Measurements from ENCODE around the gene LRRC4C. TPM values are rescaled to one million over a fixed set of nuclear protein-coding genes. Genes with fewer than 3 reads are reported as not detected.

Gene LRRC4C
- total and polyA plus RNA-seq, 12 donors = 0.15 to 0.93 (median 0.40) TPM

- Histone ChIP-seq H3K4me1 (peaks cover 0 to 3% (median 0%) of the 10 kb centered on the region in 9 donors), H3K9me3 (no peaks in the 10 kb centered on the region), H3K27ac (no peak overlapping the region), H3K36me3 (no peaks in the 10 kb centered on the region), H3K4me3 (no peak overlapping the region), H3K27me3 (no peaks in the 10 kb centered on the region)
- WGBS, 2 donors = 64 to 77% methylated on average over 5 of the region's 5 CpGs
- no peak for TF ChIP-seq CTCF (IDR thresholded peaks at IDR 0.05)
- ATAC-seq (no peak), DNase-seq (no peak)
- intact Hi-C loops (cut with DNase I) = no loop called here
Measured at GRCh38 chr11:41282395-41282794, 177.1 kb downstream of the LRRC4C start.

- TF ChIP-seq CTCF (IDR thresholded peaks at IDR 0.05) = no peak
- H3K36me3 ChIP-seq = no peaks in the 10 kb centered on the region
- no peaks in the 10 kb centered on the region for H3K9me3 ChIP-seq
- WGBS, 2 donors = 20 to 28% methylated on average over 7 of the region's 7 CpGs
- H3K4me1 ChIP-seq = peaks cover 0 to 6% (median 0%) of the 10 kb centered on the region in 9 donors
- no peak for DNase-seq
- ATAC-seq = peak in 6 of 8 donors; percentile 28 to 88 (median 72)
- H3K27me3 ChIP-seq = no peaks in the 10 kb centered on the region
- H3K27ac ChIP-seq = peak overlapping the region in 6 of 10 donors; percentile 23 to 77 (median 58)
- H3K4me3 ChIP-seq = peak overlapping the region in 1 of 10 donors; percentile 36
- intact Hi-C loops (cut with DNase I) = no loop called here
Measured at GRCh38 chr11:41281131-41281742, 178.2 kb downstream of the LRRC4C start.

- intact Hi-C loops (cut with DNase I) = no loop called here
- no peak overlapping the region for H3K4me3 ChIP-seq
- ATAC-seq = no peak
- H3K27ac ChIP-seq = peak overlapping the region in 2 of 10 donors; percentile 40 to 56
- no peaks in the 10 kb centered on the region for H3K27me3 ChIP-seq
- H3K36me3 ChIP-seq = no peaks in the 10 kb centered on the region
- H3K9me3 ChIP-seq = no peaks in the 10 kb centered on the region
- 85 to 90% methylated on average over 8 of the region's 8 CpGs for WGBS, 2 donors
- DNase-seq = no peak
- H3K4me1 ChIP-seq = peaks cover 0 to 16% (median 0%) of the 10 kb centered on the region in 9 donors
- TF ChIP-seq CTCF (IDR thresholded peaks at IDR 0.05) = no peak
Measured at GRCh38 chr11:41274831-41275230, 184.6 kb downstream of the LRRC4C start.

- DNase-seq = no peak
- intact Hi-C loops (cut with DNase I) = no loop called here
- 47 to 58% methylated on average over 3 of the region's 3 CpGs for WGBS, 2 donors
Measured at GRCh38 chr11:41273908-41274307, 185.5 kb downstream of the LRRC4C start.

More at GRCh38 chr11:41273908-41274307, 185.5 kb downstream of the LRRC4C start:
- peak in 2 of 8 donors; percentile 25 to 37 for ATAC-seq
- H3K36me3 ChIP-seq = no peaks in the 10 kb centered on the region
- no peak for TF ChIP-seq CTCF (IDR thresholded peaks at IDR 0.05)
- peak overlapping the region in 3 of 10 donors; percentile 5 to 56 (median 40) for H3K27ac ChIP-seq
- no peaks in the 10 kb centered on the region for H3K27me3 ChIP-seq
- H3K4me1 ChIP-seq = peaks cover 0 to 16% (median 0%) of the 10 kb centered on the region in 9 donors
- H3K4me3 ChIP-seq = no peak overlapping the region
- H3K9me3 ChIP-seq = no peaks in the 10 kb centered on the region
